GM10248 (cell line): ENCODE measurements around the gene CGA.

ENCODE experiments used
- CTCF ChIA-PET: fragments of 300-600 bp; sonication (Branson Sonifier 250); formaldehyde crosslinking; extraction: SDS; loops from one replicate; lab custom pipeline; 2021; ENCODE audit warnings: antibody characterized with exemption; lab: Yijun Ruan, JAX
- POLR2A ChIA-PET: fragments of 350-650 bp; sonication (Branson Sonifier 250); formaldehyde crosslinking; extraction: SDS; loops from one replicate; lab custom pipeline; 2020; ENCODE audit warnings: antibody characterized with exemption; lab: Yijun Ruan, JAX
- DNase-seq: peaks from one replicate; pipeline ENCODE4 v3.0.0; 2012; ENCODE audit errors: extremely low spot score
- CTCF ChIP-seq: IDR thresholded peaks from 2 replicates; pipeline ENCODE4 v1.5.1; 2012; ENCODE audit warnings: mild to moderate bottlenecking, low read depth; ENCODE audit errors: extremely low read depth, missing control alignments, control extremely low read depth

Gene CGA

DNA sequence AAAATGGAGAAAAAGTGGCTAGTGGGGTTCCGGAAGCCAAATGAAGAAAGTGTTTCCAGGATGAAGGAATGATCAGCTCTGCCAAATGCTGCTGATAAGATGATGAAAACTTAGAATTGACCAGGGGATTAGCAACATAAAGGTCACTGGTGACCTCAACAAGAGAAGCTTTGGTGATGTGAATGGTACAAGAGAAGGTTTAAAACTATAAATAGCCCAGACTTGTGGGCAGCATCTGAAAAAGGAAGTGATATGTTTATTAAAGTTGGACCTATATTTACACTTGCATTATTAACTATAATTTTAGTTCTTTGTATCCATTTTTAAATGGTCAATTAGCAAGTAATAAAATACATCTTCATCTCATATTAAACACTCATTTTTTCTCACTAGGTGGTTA, 45.1 kb downstream of the CGA start:
- ChIA-PET CTCF (no interaction called here), POLR2A (no interaction called here)
- TF ChIP-seq CTCF = no peak
- no peak for DNase-seq

- TF ChIP-seq CTCF = no peak
- DNase-seq = no peak
These were observed 49.3 kb downstream of the CGA start for GRCh38 chr6:87045521-87046075.

DNA sequence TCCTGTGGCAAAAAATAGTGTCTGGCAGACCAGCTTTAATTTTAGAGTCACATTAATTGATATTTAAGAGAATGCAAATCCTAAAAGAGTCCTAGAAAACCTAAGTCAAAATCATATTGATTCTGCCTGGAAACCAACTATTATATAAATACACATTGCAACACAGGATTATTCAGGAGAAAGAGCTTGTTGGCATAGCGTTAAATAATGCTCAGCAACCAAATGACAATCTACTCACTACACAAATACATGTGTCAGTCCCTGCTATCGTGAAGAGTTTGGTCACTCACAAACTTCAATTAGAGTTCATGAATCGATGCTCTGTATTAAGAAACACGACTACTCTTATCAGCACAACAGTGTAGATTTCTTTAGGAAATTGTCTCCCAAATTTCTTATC, 54.2 kb downstream of the CGA start:
- CTCF ChIA-PET = no interaction called here
- POLR2A ChIA-PET = no interaction called here
- TF ChIP-seq CTCF = no peak
- DNase-seq = no peak

More at GRCh38 chr6:87045521-87046075, 49.3 kb downstream of the CGA start:
- ChIA-PET POLR2A (no interaction called here), CTCF (interaction anchor here (1.0 to 2.1 kb wide), 6 partner anchors 8 to 91 kb away, joined by 3 to 7 read pairs (median 4); no protein-coding TSS in a partner anchor)
